Measurements from ENCODE around the gene BRD3OS.

BRD3OS gene

DNA sequence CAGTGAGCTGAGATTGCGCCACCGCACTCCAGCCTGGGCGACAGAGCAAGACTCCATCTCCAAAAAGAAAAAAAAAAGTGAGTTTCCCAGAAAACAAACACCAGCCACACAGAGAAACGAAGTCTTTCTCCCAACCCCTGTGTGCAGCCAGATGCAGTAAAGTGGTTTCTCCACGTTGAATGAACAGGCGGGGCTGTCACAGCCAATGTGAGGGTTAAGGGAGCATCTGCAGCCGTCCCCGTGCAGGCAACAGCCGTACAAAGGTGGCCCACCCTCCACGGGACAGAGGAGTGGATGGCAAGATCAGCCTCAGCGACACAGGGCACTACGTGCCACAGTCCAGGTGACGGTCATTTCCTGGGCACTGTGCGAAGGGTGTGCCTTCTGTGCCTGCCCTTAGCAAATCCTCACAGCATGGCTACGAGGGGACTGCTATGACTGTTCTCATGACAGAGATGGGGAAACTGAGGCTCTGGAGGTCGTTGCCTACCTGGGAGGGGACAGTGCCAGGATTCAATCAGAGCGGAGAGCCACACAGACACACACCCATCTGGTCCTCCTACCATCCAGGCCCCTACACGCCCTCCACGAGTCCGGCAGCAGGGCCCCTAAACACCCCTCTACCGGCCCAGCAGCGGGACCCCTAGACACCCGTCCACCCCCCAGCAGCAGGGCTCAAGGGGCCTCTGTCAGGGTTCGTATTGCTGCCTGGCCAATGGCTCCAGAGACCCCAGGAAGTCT lies 35.5 kb upstream of the BRD3OS start:
- no peak for DNase-seq

DNA sequence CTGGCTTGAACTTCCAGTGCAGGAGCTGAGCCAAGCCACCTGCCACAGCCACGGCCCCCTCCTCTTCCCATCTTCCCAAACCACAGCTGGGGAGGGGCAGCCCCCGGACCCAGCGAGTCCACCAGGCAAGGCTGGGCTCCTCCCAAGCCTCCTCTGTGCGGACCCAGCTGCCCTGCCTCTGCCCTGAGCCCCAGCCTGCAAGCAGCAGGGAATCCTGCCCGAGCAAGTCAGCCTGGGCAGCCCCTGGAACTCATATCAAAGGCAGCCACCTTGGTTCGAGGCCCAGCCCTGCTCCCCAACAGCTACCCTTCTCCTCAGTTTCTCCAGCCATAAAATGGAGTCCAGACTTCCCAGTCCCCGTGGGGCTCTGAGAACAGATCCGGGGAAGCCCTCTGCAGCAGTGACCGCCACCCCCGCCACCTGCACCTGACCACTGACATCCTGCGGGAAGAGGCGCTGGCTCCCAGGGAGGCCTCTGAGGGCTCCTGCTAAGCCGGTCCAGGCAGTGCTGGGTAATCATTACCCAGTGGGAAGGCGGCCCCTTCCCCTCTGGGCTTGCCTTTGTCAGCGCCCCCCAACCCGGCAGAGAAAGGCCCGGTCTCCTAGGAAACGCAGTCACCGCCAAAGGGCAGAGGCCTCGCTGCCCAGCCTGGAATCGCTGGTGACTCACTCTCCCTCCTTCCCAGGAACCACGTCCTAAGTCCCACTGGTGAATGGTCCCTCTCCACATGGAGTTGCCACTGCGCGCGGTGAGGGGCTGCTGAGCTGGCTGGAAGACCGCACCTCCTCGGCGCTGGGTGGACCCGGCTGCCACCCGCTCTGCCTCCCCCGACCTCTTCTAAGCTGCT lies 34.7 kb upstream of the BRD3OS start:
- DNase-seq = no peak

DNA sequence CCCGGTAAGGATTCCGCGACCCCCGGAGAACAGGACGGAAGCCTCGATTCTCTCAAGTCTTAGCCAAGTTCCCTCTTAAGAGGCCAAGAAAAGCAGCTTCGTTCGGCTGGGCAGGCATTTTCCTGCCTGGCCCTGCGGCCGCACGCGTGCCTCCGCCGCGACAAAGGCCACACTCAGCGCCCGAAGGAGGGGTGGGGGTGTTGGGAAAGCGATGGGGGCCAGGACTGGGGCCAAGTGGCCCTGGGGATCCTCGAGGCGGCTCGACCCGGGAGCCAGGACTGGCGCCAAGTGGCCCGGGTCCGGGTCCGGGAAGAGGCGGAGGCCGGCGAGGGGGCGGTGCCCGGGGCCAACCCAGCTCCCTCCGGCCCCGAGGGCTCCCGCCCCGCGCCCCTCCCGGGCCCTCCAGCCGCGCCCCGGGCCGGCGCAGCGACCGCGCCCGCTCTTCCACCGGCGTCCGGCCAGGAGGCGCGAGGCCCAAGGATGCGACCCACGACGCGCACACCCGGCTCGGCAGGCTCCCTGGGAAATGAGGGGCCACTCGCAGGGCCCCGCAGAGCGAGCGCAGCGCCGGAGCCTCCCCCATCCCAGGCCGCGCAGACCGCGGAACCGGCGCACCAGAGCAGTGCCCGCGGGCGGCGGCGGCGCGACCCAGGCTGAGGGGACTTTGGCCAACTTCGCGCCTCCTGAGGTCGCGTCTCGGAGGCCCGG lies 33.9 kb upstream of the BRD3OS start:
- DNase-seq = peak in 1 of 2 donors; percentile 13

DNA sequence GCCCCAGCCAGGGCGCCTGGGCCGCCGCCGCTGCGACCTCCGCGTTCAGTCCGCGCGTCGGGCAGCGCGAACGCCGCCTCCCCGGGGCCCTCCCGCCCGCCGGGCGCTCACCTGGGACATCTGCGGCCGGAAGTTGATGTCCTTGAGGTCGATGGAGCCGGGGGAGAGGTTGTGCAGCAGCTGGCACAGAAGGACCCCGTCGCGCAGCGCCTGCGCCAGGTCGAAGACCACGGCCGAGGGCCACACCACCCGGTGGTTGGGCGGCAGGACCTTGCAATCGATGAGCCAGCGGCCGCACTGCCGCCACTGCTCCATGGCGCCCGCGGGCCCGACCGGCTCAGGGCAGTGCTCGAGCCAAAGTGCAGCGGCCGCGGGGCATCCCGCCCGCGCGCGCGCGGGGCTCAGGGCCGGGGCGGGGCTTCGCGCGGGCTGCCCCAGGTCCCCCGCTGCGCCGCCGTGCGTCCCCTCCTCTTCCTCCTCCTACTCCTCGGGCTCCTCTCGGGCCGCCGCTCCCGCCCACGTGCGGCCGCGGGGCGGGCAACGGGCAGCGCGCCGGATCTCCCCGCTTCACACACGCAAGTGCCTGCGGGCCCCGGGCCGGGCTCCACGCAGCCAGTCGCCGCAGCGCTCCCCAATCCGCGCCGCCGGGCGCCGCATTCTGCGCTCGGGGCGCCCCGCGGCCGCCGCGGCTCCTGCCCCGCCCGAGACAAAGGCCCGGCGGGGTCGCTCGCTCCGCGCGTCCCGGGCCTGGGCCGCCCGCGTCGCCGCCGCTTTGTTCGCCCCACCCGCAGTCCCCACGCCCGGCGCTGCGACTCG lies 33.1 kb upstream of the BRD3OS start, which contains the start of gene VAV2:
Gene VAV2, minus strand, starts transcription at position 361 of the 816 bp plus-strand sequence. Its CDS starts 46 bp downstream, at position 315.
- peak; percentile 33 to 35 for DNase-seq

DNA sequence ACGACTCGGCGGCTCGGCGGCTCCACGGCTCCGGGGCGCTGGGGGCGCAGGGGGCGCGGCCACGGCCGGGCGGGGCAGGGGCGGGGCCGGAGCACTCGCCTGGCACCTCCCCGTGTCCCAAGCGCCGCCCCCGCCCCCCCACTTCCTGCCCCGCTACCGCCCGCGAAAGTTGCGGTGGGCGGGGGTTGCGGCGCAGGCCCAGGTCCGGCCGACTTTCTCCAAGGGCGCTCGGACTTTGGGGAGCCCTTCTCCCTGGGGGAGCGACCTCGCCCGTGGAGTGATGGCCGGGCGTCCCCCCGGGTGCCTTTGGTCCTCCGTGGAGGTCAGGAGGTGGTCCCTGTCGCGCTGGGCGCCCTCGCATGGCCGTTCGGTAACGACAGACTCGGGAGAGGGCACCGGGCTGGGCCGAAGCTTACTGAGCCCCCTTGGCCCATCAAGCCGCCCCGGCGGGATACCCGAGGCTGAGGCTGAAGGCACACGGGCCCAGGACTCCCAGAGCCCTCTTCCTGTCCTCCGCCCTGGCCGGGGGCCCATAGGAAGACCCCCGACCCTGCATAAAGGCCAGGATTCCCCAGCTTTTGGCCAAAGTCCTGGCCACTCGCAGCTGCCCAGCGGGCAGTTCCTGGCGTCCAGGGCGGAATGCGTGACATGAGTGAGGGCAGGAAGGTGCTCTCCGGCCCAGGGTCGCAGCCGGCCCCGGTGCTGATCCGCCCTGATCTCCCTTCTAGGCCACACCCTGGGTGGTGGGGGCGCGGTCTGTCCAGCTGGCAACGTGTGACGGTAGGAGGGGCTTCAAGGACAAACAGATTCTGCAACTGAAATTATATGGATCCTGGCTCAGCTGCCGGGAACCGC lies 32.3 kb upstream of the BRD3OS start:
- DNase-seq = peak; percentile 62 to 69

DNA sequence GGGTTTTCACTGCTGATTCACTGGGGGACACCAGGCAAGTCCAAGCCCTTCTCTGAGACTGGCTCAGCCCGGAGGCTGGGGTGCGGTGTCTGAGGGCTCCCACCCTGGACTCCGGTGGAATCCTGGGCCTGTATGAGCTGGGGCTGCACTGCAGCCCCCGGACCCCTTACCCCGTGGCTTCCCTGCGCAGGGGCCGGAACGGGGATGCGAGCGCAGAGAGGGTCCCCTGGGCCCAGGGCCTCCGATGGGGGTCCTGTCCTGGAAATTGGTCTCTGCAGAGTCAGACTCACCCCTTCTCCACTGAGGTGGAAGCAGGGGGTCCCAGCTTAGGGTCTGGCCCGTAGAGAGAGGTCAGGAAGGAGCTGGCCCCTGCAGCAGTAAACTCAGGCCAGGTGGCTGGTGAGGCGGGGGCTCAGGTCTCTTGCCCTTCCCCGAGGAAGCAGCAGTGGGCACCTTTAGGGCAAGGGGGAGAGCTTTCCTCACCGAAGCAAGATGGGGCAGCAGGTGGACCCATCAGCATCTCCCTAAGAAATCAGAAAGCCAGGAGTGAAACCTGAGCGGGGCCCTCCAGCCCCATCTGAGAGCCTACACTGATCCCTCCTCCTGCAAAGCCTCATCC lies 31.5 kb upstream of the BRD3OS start:
- no peak for DNase-seq

DNA sequence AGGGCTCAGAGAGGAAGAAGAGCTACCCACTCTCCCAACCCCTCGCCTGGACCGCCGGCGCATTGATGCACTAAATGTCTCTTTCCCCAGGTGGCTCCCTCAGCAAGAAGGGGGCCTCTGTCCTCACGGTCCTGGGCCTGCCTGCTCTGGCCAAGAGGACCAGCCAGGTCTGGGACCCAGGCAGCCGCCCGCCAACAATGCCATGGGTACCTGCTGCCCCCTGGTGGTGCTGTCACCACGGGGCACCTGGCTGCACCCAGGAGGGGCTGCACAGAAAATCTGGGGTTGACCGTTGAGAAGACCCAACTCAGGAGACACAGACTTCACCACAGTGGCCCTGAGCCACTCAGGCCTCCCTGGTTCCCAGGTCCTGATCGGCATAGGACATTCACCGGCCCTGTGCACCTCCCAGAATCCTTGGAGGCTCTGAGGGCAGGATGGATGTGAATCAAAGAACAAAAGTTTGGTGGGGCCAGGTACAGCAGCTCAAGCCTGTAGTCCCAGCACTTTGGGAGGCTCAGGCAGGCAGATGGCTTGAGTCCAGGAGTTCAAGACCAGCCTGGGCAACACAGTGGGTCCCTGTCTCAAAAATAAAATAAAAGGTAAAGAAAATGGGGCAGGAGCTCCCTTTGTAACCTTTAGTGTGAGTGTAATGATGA lies 30.8 kb upstream of the BRD3OS start:
- DNase-seq = peak; percentile 34 to 89

DNA sequence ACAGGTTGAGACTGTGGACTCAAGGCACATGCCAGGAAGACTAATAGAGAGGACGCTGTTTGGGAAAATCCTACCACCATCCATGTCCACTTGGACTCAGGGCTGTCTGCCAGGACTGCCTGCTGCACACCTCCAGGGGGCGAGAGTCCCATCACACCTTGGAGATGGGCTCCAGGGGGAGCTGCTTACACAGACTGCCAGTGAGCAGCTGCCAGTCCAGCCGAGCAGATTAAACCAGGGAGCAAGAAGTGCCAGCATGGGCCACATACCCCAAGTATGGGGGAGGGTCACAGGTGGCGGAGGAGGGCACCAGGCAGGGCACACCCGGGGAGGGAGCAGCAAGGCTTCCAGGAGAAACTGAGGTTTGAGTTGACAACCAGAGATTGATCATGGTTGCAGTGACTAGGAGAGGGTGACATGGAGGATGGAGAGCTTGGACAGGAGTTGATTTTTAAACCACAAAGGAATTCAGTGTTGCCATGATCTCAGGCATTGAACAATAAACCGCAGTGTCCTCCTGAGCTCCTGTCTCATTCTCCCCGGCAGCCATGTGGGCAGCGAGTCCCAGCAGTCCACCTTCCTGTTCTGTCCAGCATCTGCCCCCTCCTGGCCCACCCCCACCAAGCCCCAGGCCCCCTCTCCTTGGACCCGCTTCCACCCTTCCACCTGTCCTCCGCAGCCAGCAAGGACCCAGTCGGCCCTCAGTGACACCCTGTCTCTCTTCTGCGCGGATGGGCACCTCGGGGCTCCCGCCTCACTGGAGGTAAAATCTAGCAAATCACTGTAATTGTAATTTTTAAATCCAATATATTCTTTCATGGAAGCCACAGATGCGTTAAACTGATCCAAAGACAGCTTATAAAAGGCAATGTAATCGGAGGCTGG lies 30.0 kb upstream of the BRD3OS start:
- DNase-seq = no peak

DNA sequence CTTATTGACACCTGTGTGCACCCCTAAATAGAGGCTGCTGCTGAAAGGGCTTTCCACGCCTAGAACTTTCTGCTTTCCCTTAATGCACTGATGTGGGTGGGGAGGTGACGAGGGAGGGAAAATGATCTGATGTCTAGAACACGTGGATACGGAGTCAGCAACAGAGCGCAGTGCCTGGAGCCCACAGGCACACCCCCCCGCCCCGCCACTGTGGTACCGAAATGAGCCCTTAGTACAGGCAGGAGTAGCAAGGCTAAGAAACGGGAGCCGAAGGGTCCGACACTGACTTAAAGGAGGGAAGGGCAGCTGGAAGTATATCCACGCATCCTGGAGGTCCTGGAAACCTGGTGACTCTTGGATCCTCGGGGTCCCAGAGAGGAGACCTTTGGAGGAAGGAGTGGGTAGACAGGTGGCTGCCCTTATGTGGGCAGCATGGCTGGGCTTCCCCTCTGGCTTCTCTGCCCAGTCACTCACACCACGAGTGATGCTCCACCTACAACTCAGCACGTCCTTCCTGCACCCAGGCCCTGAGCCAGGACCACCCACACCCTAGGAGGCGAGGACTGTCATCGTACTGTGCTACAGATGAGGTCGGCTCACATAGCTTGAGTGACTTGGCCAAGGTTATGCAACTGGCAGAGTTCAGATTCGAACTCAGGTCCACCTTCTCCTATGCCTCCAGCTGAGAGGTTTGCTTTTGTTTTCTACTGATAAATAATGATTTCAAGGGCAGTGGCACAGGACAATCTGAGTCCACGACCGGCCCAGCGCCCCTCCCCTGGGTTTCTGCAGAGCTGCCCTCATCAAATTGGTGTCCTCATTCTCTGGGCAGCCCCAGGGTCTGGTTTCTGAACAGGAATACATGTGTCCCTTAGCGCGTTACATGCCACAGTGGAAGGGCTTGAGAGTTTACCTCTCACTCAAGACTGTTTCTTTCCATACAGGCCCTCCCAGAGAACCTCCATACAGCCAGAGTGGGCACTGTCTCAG lies 28.5 kb upstream of the BRD3OS start:
- DNase-seq = peak in 1 of 2 donors; percentile 45

DNA sequence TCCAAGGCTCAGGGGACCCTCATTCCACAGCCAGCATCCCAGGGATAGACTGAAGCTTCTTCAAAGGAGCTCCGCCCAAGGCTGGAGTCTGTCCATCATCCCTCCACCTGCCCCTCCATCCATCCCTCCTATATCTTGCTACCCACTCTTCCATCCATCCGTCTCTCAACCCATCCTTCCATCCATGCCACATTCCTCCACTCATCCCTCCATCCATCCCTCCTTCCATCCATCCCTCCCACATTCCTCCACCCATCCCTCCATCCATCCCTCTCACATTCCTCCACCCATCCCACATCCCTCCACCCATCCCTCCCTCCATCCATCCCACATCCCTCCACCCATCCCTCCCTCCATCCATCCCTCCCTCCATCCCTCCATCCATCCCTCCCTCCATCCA lies 27.7 kb upstream of the BRD3OS start:
- DNase-seq = no peak

DNA sequence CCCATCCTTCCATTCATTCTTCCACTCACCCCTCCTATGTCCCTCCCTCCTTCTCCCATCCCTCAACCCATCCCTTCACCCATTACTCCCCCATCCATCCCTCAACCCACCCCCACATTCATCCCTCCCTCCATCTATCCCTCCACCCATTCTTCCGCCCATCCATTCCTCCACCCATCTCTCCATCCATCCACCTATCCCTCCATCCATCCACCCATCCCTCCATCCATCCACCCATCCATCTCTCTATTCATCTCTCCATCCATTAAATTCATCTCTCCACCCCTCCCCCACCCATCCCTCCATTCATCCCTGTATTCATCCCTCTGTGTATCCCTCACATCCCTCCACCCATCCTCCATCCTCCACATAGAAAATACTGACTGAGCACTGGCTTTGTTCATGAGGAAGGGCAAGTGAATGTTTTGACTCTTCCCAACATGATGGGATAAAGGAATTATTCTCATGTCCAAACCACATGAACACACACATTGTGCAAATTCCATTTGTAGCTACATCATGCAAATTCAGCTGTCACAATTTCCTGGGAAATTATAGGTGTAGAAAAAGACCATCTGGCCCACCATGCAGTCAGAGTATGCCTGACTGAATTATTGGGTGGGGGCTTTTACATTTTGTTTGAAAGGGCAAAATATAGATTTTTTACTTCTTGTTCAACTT lies 26.2 kb upstream of the BRD3OS start:
- DNase-seq = no peak

DNA sequence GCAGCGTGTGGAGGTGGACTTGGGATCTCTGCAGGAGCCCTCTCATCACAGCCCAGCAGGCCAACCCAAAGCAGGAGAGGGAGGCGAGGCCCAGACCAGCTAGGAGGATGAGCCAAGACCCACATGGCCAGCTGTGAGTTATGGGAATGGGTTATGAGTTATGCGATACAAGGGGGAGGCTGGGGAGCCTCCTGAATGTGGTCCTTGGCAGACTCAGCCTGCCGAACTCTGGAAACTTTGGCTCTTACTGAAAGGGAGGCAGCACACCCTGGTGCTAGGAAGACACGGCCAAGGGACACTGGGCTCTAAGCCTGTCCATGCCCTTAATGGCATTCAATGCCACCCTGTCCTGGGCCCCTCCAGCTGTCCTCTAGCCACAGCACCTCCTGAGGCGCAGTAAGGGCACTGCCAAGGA lies 25.4 kb upstream of the BRD3OS start:
- DNase-seq = no peak

DNA sequence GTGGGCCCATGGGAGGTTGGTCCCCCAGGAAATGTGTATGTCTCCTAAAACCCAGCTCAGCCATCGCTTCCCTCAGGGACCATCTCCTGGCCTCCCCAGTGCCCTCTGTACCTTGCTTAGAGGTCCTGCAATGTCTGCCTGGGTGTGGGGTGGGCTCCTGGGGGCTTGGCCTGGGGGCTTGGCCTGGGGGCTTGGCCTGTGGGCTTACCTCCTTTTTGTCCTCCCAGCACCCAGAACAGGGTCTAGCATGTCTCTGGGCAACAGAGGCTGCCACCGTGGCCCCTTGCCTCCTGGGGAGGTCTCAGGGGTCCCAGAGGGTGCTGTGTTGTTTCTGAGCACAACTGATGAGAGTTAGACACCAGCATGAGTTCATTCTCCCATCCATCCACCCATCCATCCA lies 22.5 kb upstream of the BRD3OS start:
- no peak for DNase-seq

DNA sequence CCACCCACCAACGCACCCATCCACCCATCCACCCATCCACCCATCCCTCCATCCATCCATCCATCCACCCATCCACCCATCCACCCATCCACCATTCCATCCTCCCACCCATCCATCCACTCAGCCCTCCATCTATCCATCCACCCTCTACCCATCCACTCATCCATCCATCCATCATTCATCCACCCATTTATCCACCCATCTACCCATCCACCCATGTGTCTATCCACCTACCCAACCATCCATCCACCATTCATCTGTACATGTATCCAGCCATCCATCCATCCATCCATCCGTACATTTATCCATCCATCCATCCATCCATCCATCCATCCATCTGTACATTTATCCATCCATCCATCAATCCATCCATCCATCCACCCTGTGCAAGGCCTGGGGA lies 22.0 kb upstream of the BRD3OS start:
- DNase-seq = no peak

DNA sequence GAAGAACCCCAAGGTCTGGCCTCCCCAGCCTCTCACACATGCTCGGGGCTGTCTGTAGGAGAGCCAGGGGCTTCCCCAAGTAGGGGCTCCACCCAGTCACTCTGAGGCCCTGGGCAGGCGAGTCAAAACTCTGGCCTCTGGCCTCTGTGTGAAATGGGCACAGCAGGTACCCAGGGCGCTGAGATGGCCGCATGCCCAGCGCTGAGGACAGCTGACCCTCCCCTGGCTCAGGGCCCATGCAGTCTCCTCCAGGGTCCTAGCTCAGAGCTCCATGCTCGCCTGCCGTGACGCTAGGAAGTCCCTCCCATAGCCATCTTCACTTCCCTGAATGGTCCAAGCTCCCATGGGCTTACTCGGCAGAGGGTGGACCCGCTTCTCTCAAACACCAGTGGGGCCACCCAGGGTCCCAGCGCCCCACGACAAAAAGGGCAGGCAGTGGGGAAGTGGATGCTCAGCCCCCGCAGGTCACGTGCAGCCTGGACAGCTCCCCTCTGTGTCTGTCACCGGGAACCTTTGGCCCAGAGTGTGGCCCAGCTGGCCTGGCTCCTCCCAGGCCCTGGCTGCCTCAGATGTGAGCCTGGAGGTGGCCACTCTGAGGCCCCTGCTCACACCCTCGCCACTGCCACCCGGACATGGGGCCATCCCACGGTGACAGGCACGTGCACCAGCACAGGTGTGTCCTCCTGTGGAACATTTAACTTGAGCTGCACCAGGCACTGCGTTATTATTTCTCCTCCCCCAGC lies 21.0 kb upstream of the BRD3OS start:
- DNase-seq = no peak

DNA sequence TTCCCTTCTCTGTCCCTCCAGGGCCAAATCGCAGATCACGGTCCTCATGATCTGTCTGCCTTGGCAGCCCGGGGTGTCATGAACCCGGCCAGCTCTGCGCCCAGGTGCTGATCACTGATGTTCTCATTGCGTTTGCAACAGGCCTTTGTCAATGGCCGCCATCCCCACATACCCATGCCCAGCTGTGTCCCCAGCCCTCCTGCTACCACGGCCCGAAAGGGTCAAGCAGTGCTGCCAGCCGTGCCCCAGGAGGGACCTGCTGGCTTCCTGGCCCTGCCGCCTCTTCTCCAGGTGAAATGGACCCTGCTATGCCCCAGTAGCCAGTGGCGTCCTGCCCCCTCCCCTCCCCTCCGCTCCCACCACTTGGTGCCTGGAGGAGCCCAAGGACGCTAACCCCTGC lies 20.4 kb upstream of the BRD3OS start:
- DNase-seq = no peak

DNA sequence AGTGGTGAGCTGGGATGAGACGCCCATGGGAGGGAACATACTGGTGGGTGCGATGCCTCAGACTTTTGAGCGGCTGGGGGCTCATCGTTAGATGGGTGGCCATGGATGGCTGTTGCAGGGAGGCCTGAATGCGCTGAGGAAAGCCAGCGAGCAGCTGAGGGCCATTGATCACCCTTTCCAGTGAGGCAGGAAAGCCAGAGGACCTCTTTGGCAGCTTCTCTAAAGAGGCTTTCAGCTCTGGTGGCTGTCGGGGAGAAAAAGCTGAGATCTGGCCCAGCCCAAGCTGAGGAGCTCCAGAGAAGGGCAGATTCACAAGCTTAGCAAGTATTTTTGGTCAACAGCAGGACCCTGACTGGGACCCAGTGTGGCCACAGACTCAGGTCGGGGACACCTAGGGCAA lies 19.9 kb upstream of the BRD3OS start:
- no peak for DNase-seq

Measured in inflammatory macrophage treated with lipopolysaccharide for 1 hour (primary cell).